GM18519 (cell line): ENCODE results near the gene DPT.

Experiments used
- ATAC-seq: cut with Tn5 transposase; IDR thresholded peaks from one replicate; pipeline ENCODE4 v1.9.1; 2021; ENCODE audit warnings: mild to moderate bottlenecking, moderate library complexity; ENCODE audit not compliant: unreplicated experiment, low FRiP score

Gene DPT

GRCh38 chr1:168706391-168706992 lies 22.5 kb downstream of the DPT start:
- no peak for ATAC-seq

- ATAC-seq, result no peak
These were observed 28.3 kb downstream of the DPT start for GRCh38 chr1:168700575-168701268.

- no peak for ATAC-seq
These were observed 30.6 kb downstream of the DPT start for GRCh38 chr1:168698453-168698852.

GRCh38 chr1:168697356-168698126 lies 31.5 kb downstream of the DPT start:
- ATAC-seq, result no peak

- no peak for ATAC-seq
These were observed 32.8 kb downstream of the DPT start for GRCh38 chr1:168696125-168696760.

- ATAC-seq, result no peak
These were observed 35.2 kb downstream of the DPT start for GRCh38 chr1:168693872-168694238.

GRCh38 chr1:168693197-168693871 lies 35.7 kb downstream of the DPT start:
- ATAC-seq, result no peak

- ATAC-seq, result no peak
These were observed 36.5 kb downstream of the DPT start for GRCh38 chr1:168692472-168692871.

- no peak for ATAC-seq
These were observed 37.5 kb downstream of the DPT start for GRCh38 chr1:168691541-168691940.

GRCh38 chr1:168689726-168690602 lies 39.0 kb downstream of the DPT start:
- no peak for ATAC-seq

- ATAC-seq, result no peak
These were observed 39.7 kb downstream of the DPT start for GRCh38 chr1:168689327-168689657.

- no peak for ATAC-seq
These were observed 40.2 kb downstream of the DPT start for GRCh38 chr1:168688644-168689326.

GRCh38 chr1:168687816-168688215 lies 41.2 kb downstream of the DPT start:
- no peak for ATAC-seq

- no peak for ATAC-seq
These were observed 42.3 kb downstream of the DPT start for GRCh38 chr1:168686666-168687065.

GRCh38 chr1:168683871-168684270 lies 45.1 kb downstream of the DPT start:
- ATAC-seq, result no peak

GRCh38 chr1:168676861-168677260 lies 52.1 kb downstream of the DPT start:
- no peak for ATAC-seq

GRCh38 chr1:168676029-168676812 lies 52.8 kb downstream of the DPT start:
- no peak for ATAC-seq

GRCh38 chr1:168673974-168674683 lies 54.9 kb downstream of the DPT start:
- ATAC-seq, result no peak
